DOHH2 (cell line): ENCODE measurements around the gene ARF1.

Experiments
- H3F3A ChIP-seq: fragments of 200-600 bp; sonication (generic), shearing (Covaris generic); 2 replicates; pipeline ENCODE4 v1.6.0; 2016; ENCODE audit warnings: antibody characterized with exemption, mild to moderate bottlenecking; ENCODE audit not compliant: control insufficient read depth, insufficient read depth
- H3K27ac ChIP-seq: fragments of 200-600 bp; sonication (generic); 2 replicates; pipeline ENCODE4 v1.5.1; 2014; ENCODE audit warnings: low read depth, mild to moderate bottlenecking, low read length, moderate library complexity
- H3K27me3 ChIP-seq: fragments of 200-600 bp; sonication (generic); 2 replicates; pipeline ENCODE4 v1.6.1; 2014; ENCODE audit warnings: mild to moderate bottlenecking, low read length, mixed read lengths; ENCODE audit not compliant: control insufficient read depth
- H3K36me3 ChIP-seq: fragments of 200-600 bp; sonication (generic); 2 replicates; pipeline ENCODE4 v1.6.1; 2014; ENCODE audit warnings: mild to moderate bottlenecking, low read length, moderate library complexity, mixed read lengths; ENCODE audit not compliant: control insufficient read depth
- H3K4me1 ChIP-seq: fragments of 200-600 bp; sonication (generic); 2 replicates; pipeline ENCODE4 v1.6.1; 2014; ENCODE audit warnings: mild to moderate bottlenecking, low read length, mixed read lengths; ENCODE audit not compliant: control insufficient read depth
- H3K4me2 ChIP-seq: fragments of 200-600 bp; sonication (generic); 2 replicates; pipeline ENCODE4 v1.6.0; 2014; ENCODE audit warnings: mild to moderate bottlenecking, low read length, moderate library complexity
- H3K4me3 ChIP-seq: fragments of 200-600 bp; sonication (generic); 2 replicates; pipeline ENCODE4 v1.5.1; 2014; ENCODE audit warnings: mild to moderate bottlenecking, low read length, mixed read lengths
- H3K79me2 ChIP-seq: fragments of 200-600 bp; sonication (generic); 2 replicates; pipeline ENCODE4 v1.6.1; 2014; ENCODE audit warnings: mild to moderate bottlenecking, low read length, mixed read lengths; ENCODE audit not compliant: control insufficient read depth
- H3K9me2 ChIP-seq: fragments of 200-600 bp; sonication (generic); replicated peaks from 2 replicates; pipeline ENCODE4 v1.6.1; 2014; ENCODE audit warnings: mild to moderate bottlenecking, low read length, mixed read lengths; ENCODE audit not compliant: control insufficient read depth
- H3K9me3 ChIP-seq: fragments of 200-600 bp; sonication (generic); 2 replicates; pipeline ENCODE4 v1.6.1; 2014; ENCODE audit warnings: antibody characterized with exemption, low read length, mixed read lengths; ENCODE audit not compliant: control insufficient read depth, insufficient read depth
- H4K20me1 ChIP-seq: fragments of 200-600 bp; sonication (generic); 2 replicates; pipeline ENCODE4 v1.6.0; 2014; ENCODE audit warnings: low read depth, mild to moderate bottlenecking, antibody characterized with exemption, low read length, moderate library complexity; ENCODE audit not compliant: control insufficient read depth, insufficient read depth
- EZH2phosphoT487 ChIP-seq: fragments of 200-600 bp; sonication (generic); IDR thresholded peaks from 2 replicates; pipeline ENCODE4 v1.6.1; 2017; ENCODE audit warnings: borderline replicate concordance, mild to moderate bottlenecking, antibody characterized with exemption, low read length, moderate library complexity, mixed read lengths
- TF ChIP-seq, protein P1 (sequence below): fragments of 200-600 bp; sonication (generic); IDR thresholded peaks from one replicate; pipeline ENCODE4 v1.5.1; 2014; ENCODE audit warnings: antibody characterized with exemption, mild to moderate bottlenecking, low read depth, low read length; ENCODE audit not compliant: poor library complexity, severe bottlenecking

ARF1 gene

DNA sequence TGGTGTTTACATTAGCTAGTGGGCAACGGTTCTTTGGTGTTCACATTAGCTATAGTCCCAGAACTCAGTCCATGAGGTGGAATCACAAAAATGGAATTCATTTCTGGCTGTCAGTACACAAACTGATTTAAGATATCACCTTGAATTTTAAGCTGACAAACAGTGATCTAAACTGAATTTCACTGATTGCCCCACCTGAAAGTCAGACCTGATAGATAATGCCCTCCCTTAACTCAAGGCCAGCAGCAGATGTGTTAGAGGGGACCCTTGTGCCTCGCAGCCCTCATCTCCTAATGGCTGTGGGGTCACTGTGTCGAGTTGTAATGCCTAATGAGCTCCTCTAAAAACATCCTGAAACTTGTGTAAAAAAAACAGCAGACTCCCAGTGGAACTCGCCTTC, 8.6 kb downstream of the ARF1 start:
- Histone ChIP-seq H3F3A (peaks cover 3% of the 10 kb centered on the region; the same call in 1 of the 2 replicates), H3K27ac (no peak overlapping the region), H3K27me3 (no peaks in the 10 kb centered on the region), H3K4me1 (peaks cover 5% of the 10 kb centered on the region), H3K9me3 (peaks cover 41% of the 10 kb centered on the region), H4K20me1 (peaks cover 31% of the 10 kb centered on the region), H3K4me3 (no peak overlapping the region), H3K36me3 (peaks cover 99% of the 10 kb centered on the region), H3K4me2 (no peak overlapping the region), H3K79me2 (peaks cover 100% of the 10 kb centered on the region), H3K9me2 (no peaks in the 10 kb centered on the region)
- TF ChIP-seq EZH2phosphoT487, result no peak
- TF ChIP-seq, protein P1, sequence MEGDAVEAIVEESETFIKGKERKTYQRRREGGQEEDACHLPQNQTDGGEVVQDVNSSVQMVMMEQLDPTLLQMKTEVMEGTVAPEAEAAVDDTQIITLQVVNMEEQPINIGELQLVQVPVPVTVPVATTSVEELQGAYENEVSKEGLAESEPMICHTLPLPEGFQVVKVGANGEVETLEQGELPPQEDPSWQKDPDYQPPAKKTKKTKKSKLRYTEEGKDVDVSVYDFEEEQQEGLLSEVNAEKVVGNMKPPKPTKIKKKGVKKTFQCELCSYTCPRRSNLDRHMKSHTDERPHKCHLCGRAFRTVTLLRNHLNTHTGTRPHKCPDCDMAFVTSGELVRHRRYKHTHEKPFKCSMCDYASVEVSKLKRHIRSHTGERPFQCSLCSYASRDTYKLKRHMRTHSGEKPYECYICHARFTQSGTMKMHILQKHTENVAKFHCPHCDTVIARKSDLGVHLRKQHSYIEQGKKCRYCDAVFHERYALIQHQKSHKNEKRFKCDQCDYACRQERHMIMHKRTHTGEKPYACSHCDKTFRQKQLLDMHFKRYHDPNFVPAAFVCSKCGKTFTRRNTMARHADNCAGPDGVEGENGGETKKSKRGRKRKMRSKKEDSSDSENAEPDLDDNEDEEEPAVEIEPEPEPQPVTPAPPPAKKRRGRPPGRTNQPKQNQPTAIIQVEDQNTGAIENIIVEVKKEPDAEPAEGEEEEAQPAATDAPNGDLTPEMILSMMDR, result no peak

DNA sequence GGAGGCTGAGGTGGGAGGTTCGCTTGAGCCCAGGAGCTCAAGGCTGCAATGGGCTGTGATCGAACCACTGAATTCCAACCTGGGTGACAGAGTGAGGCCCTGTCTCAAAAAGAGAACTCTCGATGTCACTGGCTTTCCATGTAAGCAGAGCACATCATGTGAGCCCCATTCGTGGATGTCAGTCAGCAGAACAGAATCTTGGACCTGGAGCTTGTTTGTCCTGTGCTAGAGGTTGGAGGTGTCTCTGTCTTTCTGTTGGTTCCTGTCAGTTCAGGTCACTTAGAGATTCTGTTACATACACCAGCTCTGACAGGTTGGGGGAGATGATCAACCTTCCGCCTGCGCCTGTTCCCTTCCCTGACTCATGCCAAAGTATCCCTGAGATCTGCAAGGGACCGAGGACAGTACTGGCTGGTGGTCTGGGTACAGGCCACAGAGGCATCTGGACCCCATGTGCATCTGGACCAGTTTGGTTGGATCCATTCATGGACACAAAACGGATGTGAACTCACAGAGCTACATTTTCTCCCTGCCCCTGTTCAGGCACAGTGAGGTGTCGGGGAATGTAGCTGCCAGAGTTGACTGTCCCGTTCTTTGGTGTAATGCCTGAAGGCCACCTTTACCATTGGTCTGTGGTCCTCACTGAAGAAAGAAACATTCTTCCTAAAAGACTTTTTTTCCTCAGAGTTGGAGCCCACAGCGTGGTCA, 10.0 kb downstream of the ARF1 start:
- Histone ChIP-seq H3K4me2 (no peak overlapping the region), H4K20me1 (peaks cover 33% of the 10 kb centered on the region), H3K9me3 (peaks cover 41% of the 10 kb centered on the region), H3F3A (peaks cover 3% of the 10 kb centered on the region; the same call in 1 of the 2 replicates), H3K9me2 (no peaks in the 10 kb centered on the region), H3K36me3 (peaks cover 100% of the 10 kb centered on the region), H3K4me3 (no peak overlapping the region), H3K4me1 (peaks cover 4% of the 10 kb centered on the region; the same call in 1 of the 2 replicates), H3K27me3 (no peaks in the 10 kb centered on the region), H3K79me2 (peaks cover 100% of the 10 kb centered on the region), H3K27ac (no peak overlapping the region)
- TF ChIP-seq EZH2phosphoT487, result no peak
- TF ChIP-seq, protein P1, result no peak

DNA sequence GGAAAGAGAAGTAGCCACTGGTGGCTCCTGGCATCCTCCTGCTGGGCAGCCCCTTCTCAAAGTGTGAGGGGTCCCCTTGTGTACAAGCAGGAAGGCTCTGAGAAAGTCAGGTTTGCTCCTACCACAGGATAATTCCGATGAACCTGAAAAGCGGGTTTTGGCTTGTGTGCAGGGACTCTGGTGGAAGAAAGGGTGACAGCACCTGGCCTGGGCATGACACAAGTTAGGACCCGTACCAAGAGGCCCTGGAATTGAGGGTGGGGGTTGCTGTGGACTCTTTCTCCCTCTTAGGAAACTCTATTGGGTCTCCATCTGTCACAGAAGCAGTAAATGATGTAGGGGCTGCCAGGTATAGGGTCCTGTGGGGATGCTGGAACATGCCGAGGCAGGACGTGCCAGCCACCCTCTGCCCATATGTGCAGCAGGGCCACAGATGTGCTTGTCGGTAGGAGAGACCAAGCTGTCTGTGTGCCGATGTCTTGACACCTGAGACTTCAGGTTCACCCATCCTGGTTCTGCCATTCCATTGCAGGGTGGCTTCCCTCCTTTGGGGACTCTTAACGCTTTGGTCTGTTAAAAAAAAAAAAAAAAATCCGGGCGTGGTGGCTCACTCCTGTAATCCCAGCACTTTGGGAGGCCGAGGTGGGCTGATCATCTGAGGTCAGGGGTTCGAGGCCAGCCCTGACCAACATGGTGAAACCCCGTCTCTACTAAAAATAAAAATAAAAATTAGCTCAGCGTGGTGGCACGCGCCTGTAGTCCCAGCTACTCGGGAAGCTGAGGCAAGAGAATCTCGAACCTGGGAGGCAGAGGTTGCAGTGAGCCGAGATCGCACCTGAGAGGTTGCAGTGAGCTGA, 10.8 kb downstream of the ARF1 start:
- Histone ChIP-seq H4K20me1 (peaks cover 29% of the 10 kb centered on the region), H3K27ac (no peak overlapping the region), H3F3A (peaks cover 5% of the 10 kb centered on the region; the same call in 1 of the 2 replicates), H3K4me3 (no peak overlapping the region), H3K4me1 (no peaks in the 10 kb centered on the region; the same call in 1 of the 2 replicates), H3K27me3 (no peaks in the 10 kb centered on the region), H3K79me2 (peaks cover 99% of the 10 kb centered on the region), H3K36me3 (peaks cover 100% of the 10 kb centered on the region), H3K9me2 (no peaks in the 10 kb centered on the region), H3K9me3 (peaks cover 41% of the 10 kb centered on the region), H3K4me2 (no peak overlapping the region)
- TF ChIP-seq EZH2phosphoT487, result no peak
- TF ChIP-seq, protein P1, result no peak
